Peyer's patch (tissue), 4 donors: ENCODE data around the gene IRF2BP2. TPM values are rescaled to one million over a fixed set of nuclear protein-coding genes. Genes with fewer than 3 reads are reported as not detected.
A peak's percentile ranks its signal among the peaks of the same experiment; 100 is the strongest.

Experiments
- DNase-seq, 3 donors: peaks; one replicate each; pipeline ENCODE4 v3.0.0-alpha.2; 2017 to 2019
- H3K27ac ChIP-seq, 4 donors: fragments of 200-600 bp; sonication (generic); one replicate each; pipeline ENCODE4 v1.5.1; 2016 to 2019
- H3K27me3 ChIP-seq, 2 donors: fragments of 200-600 bp; sonication (generic); one replicate each; pipeline ENCODE4 v1.5.1; 2019
- H3K36me3 ChIP-seq, 3 donors: fragments of 200-600 bp; sonication (generic); one replicate each; pipeline ENCODE4 v1.5.1; 2016 to 2019
- H3K4me1 ChIP-seq, 4 donors: fragments of 200-600 bp; sonication (generic); one replicate each; pipeline ENCODE4 v1.5.1; 2016 to 2019
- H3K4me3 ChIP-seq, 4 donors: fragments of 200-600 bp; sonication (generic); 1 replicate in 3 of 4; 2 replicates in 1 of 4; pipeline ENCODE4 v1.5.1; 2016 to 2019; ENCODE audit warnings: mild to moderate bottlenecking in 1 of 4
- H3K9me3 ChIP-seq, 4 donors: fragments of 200-600 bp; sonication (generic); one replicate each; pipeline ENCODE4 v1.5.1; 2016 to 2019; ENCODE audit warnings: mild to moderate bottlenecking in 1 of 4
- POLR2A ChIP-seq, 2 donors: fragments of 450-650 bp; IDR thresholded peaks; one replicate each; pipeline ENCODE4 v1.5.1; 2017; ENCODE audit warnings: antibody characterized with exemption in 2 of 2, mild to moderate bottlenecking in 2 of 2, moderate library complexity in 2 of 2
- total RNA-seq, 4 donors: library from RNA; depleted of rRNA; stranded (reverse); fragments of >200 nt; gene quantifications; one replicate each; pipeline ENCODE4 v1.1.0, GENCODE V29; 2016
- TF ChIP-seq, protein P1 (sequence below), 6 experiments: fragments of 450-650 bp in 4 of 6; fragments of 200-600 bp in 2 of 6; sonication (generic) in 1 of 6; IDR thresholded peaks; one replicate each; pipeline ENCODE4 v1.5.1; 2017 to 2019; ENCODE audit warnings: antibody characterized with exemption in 6 of 6, mild to moderate bottlenecking in 3 of 6, moderate library complexity in 1 of 6

IRF2BP2 gene
- total RNA-seq, 4 donors from 2014 or later: 73.4 to 99.6 (median 86.5) TPM

DNA sequence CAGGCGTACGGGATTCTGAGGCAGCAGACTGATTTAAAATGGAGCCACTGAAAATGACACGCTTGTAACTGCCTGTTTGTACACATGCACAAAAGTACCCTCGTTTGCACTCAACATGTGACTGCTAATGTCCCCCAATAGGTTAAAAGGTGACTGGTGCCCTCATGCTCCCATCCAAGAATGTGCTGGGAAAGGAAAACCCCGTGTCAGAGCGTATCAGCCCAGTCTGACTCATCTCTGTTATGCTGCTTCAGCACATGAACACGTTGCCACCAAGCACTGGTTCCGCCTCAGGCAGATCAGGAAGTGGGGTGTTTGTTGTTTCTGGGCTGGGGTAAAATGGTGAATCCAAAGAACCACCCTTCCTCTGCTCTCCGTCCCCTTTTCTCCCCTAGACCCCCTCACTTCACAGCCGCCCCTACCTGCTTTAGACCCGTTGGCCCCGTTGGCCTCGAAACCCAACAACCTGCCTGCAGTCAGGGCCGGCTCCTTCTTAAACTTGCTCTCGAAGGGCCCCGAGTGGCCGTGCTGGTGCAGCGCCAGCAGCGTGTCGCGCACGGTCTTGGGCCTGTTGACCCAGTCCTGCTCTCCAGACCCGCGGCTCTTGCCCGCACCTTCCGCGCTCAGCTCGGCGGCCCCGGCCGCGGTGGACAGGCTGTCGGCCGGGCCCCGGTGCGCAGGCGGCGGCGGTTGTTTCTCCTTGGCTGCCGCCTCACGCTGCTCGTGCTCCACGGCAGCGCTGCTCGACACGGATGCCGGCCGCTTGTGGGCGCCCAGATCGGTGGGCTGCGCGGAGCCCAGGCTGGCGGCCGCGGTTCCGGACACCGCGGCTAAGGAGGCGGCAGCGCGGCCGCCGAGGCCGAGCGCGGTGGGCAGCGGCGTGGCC is 1.7 kb downstream of the IRF2BP2 start:
- peak overlapping the region; percentile 70 to 89 (median 86) for H3K4me3 ChIP-seq
- H3K9me3 ChIP-seq: no peaks in the 10 kb centered on the region
- peaks cover 0 to 24% (median 0%) of the 10 kb centered on the region in 3 donors for H3K36me3 ChIP-seq
- H3K4me1 ChIP-seq: peaks cover 0 to 21% (median 11%) of the 10 kb centered on the region in 4 donors
- TF ChIP-seq, protein P1, sequence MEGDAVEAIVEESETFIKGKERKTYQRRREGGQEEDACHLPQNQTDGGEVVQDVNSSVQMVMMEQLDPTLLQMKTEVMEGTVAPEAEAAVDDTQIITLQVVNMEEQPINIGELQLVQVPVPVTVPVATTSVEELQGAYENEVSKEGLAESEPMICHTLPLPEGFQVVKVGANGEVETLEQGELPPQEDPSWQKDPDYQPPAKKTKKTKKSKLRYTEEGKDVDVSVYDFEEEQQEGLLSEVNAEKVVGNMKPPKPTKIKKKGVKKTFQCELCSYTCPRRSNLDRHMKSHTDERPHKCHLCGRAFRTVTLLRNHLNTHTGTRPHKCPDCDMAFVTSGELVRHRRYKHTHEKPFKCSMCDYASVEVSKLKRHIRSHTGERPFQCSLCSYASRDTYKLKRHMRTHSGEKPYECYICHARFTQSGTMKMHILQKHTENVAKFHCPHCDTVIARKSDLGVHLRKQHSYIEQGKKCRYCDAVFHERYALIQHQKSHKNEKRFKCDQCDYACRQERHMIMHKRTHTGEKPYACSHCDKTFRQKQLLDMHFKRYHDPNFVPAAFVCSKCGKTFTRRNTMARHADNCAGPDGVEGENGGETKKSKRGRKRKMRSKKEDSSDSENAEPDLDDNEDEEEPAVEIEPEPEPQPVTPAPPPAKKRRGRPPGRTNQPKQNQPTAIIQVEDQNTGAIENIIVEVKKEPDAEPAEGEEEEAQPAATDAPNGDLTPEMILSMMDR (IDR thresholded peaks at IDR 0.05): peak in 4 of 6 experiments; percentile 2 to 40 (median 26)
- TF ChIP-seq POLR2A (IDR thresholded peaks at IDR 0.05): peak; percentile 46 to 84
- peak overlapping the region; percentile 97 to 100 (median 99) for H3K27ac ChIP-seq
- peak; percentile 81 to 94 (median 86) for DNase-seq
- no peaks in the 10 kb centered on the region for H3K27me3 ChIP-seq

- Histone ChIP-seq H3K4me3 (peak overlapping the region; percentile 70 to 89 (median 86)), H3K27ac (peak overlapping the region; percentile 97 to 100 (median 99)), H3K9me3 (no peaks in the 10 kb centered on the region), H3K4me1 (peaks cover 0 to 25% (median 12%) of the 10 kb centered on the region in 4 donors), H3K36me3 (peaks cover 0 to 24% (median 0%) of the 10 kb centered on the region in 3 donors), H3K27me3 (no peaks in the 10 kb centered on the region)
- no peak for TF ChIP-seq POLR2A (IDR thresholded peaks at IDR 0.05)
- TF ChIP-seq, protein P1 (IDR thresholded peaks at IDR 0.05): peak in 2 of 6 experiments; percentile 11 to 22
- DNase-seq: peak; percentile 36 to 69 (median 57)
Measured at GRCh38 chr1:234607109-234608024, 2.6 kb downstream of the IRF2BP2 start.

- TF ChIP-seq, protein P1 (IDR thresholded peaks at IDR 0.05): no peak
- TF ChIP-seq POLR2A (IDR thresholded peaks at IDR 0.05): no peak
- peaks cover 0 to 24% (median 0%) of the 10 kb centered on the region in 3 donors for H3K36me3 ChIP-seq
- no peak for DNase-seq
- H3K4me1 ChIP-seq: peaks cover 0 to 25% (median 12%) of the 10 kb centered on the region in 4 donors
- H3K27ac ChIP-seq: peak overlapping the region; percentile 97 to 100 (median 99)
- H3K4me3 ChIP-seq: peak overlapping the region; percentile 70 to 89 (median 86)
- H3K9me3 ChIP-seq: no peaks in the 10 kb centered on the region
- no peaks in the 10 kb centered on the region for H3K27me3 ChIP-seq
Measured at GRCh38 chr1:234606784-234607108, 3.2 kb downstream of the IRF2BP2 start.

GRCh38 chr1:234605983-234606783 is 3.8 kb downstream of the IRF2BP2 start:
- Histone ChIP-seq H3K27me3 (no peaks in the 10 kb centered on the region), H3K27ac (peak overlapping the region; percentile 97 to 100 (median 99)), H3K9me3 (no peaks in the 10 kb centered on the region), H3K4me1 (peaks cover 0 to 29% (median 14%) of the 10 kb centered on the region in 4 donors), H3K4me3 (peak overlapping the region; percentile 70 to 89 (median 86)), H3K36me3 (peaks cover 0 to 24% (median 0%) of the 10 kb centered on the region in 3 donors)
- peak in 2 of 3 donors; percentile 55 to 67 for DNase-seq
- TF ChIP-seq, protein P1 (IDR thresholded peaks at IDR 0.05): peak in 3 of 6 experiments; percentile 8 to 35 (median 8)
- peak; percentile 37 to 39 for TF ChIP-seq POLR2A (IDR thresholded peaks at IDR 0.05)
